ENCODE measurements around the gene OR2T8.
"Not testable (repeated sequence)": the region's sequence is repeated elsewhere in the genome, so short reads cannot be mapped to it uniquely, and the experiment has no call there.

DNA sequence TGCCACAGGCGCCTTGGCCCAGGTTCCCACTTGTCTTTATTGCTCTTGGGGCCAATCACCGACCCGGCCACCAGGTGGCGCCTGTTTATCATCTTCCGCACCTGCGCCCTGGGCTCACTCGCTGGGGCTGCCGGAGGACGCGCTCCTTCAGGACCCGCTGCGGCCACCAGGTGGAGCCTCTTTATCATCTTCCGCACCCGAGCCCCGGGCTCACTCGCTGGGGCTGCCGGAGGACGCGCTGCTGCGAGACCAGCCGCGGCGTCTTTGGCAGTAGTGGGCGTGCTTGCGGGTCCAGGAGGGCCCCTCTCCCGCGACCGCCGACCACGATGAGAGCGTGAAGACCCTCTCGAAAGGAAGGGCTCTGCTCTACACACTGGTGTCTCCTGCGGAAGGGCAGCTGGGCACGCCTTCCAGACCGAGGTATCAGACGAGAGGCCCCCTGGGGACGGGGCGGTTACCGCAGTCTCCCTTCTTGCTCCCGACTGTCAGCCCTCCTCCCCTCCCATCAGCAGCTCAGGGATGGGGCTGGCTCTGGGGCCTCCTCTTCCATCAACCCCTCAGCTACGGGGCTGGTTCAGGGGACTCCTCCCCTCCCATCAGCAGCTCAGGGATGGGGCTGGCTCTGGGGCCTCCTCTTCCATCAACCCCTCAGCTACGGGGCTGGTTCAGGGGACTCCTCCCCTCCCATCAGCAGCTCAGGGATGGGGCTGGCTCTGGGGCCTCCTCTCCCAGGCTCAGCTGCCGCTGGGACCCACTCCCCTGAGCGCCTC is 17.1 kb downstream of the OR2T8 start:
- peak; percentile 20 to 54 (median 45); a peak in 5 of 6 replicates for TF ChIP-seq CTCF (IDR thresholded peaks at IDR 0.05 in 2 of 3, conservative IDR thresholded peaks at IDR 0.05 in 1 of 3; ENCODE audit: borderline replicate concordance in 1 of 3, insufficient read depth in 1 of 3, low read depth in 2 of 3, low read length in 2 of 3)
- TF ChIP-seq ZNF274 (IDR thresholded peaks at IDR 0.05; ENCODE audit: low read depth, low read length): not testable (repeated sequence)
- TF ChIP-seq, protein P1, sequence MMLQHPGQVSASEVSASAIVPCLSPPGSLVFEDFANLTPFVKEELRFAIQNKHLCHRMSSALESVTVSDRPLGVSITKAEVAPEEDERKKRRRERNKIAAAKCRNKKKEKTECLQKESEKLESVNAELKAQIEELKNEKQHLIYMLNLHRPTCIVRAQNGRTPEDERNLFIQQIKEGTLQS (IDR thresholded peaks at IDR 0.05): not testable (repeated sequence)
